GM23338 (cell line): ENCODE measurements around the gene PLPP4. TPM values are rescaled to one million over a fixed set of nuclear protein-coding genes. Genes with fewer than 3 reads are reported as not detected.

Experiments
- ATAC-seq: fragments of 200-7000 bp; cut with Tn5 transposase; 3 replicates; pipeline ENCODE4 v1.9.1; 2020
- DNase-seq: peaks from one replicate; pipeline ENCODE4 v3.0.0-alpha.2; 2015; ENCODE audit warnings: low spot score
- H2AFZ ChIP-seq: fragments of 200-600 bp; sonication (generic); 2 replicates; pipeline ENCODE4 v1.8.0; 2016; ENCODE audit warnings: antibody characterized with exemption, mild to moderate bottlenecking, moderate library complexity
- H3F3A ChIP-seq: fragments of 200-600 bp; sonication (generic); replicated peaks from 2 replicates; pipeline ENCODE4 v1.8.0; 2017; ENCODE audit warnings: antibody characterized with exemption, mixed run types, low read depth
- H3K27ac ChIP-seq: fragments of 200-600 bp; sonication (generic); 2 replicates; pipeline ENCODE4 v1.6.1; 2016; ENCODE audit warnings: low read depth
- H3K27me3 ChIP-seq: fragments of 200-600 bp; sonication (generic); 2 replicates; pipeline ENCODE4 v1.8.0; 2016; ENCODE audit warnings: mild to moderate bottlenecking, mixed run types, moderate library complexity; ENCODE audit not compliant: insufficient read depth
- H3K36me3 ChIP-seq: fragments of 200-600 bp; sonication (generic); 2 replicates; pipeline ENCODE4 v1.8.0; 2016; ENCODE audit warnings: mild to moderate bottlenecking; ENCODE audit not compliant: insufficient read depth
- H3K4me1 ChIP-seq: fragments of 200-600 bp; sonication (generic); 2 replicates; pipeline ENCODE4 v1.8.0; 2016; ENCODE audit warnings: mild to moderate bottlenecking, moderate library complexity; ENCODE audit not compliant: insufficient read depth
- H3K4me2 ChIP-seq: fragments of 200-600 bp; sonication (generic); 2 replicates; pipeline ENCODE4 v1.7.1; 2017; ENCODE audit warnings: mixed run types
- H3K4me3 ChIP-seq: fragments of 200-600 bp; sonication (generic); 2 replicates; pipeline ENCODE4 v1.6.1; 2016; ENCODE audit warnings: mixed run types
- H3K79me2 ChIP-seq: fragments of 200-600 bp; sonication (generic); replicated peaks from 2 replicates; pipeline ENCODE4 v1.8.0; 2017; ENCODE audit warnings: mild to moderate bottlenecking; ENCODE audit not compliant: insufficient read depth
- H3K9me2 ChIP-seq: fragments of 200-600 bp; sonication (generic); 2 replicates; pipeline ENCODE4 v1.8.0; 2017; ENCODE audit not compliant: insufficient read depth
- H4K20me1 ChIP-seq: fragments of 200-600 bp; sonication (generic); replicated peaks from 2 replicates; pipeline ENCODE4 v1.8.0; 2017; ENCODE audit warnings: mild to moderate bottlenecking; ENCODE audit not compliant: insufficient read depth
- H3K27ac Mint-ChIP-seq: 2 replicates; pipeline ENCODE4 v1.8.0; 2020; ENCODE audit warnings: inconsistent platforms, mild to moderate bottlenecking, moderate library complexity, mixed read lengths
- H3K27me3 Mint-ChIP-seq: 3 replicates; pipeline ENCODE4 v1.8.0; 2022; ENCODE audit warnings: low read depth, mild to moderate bottlenecking, moderate library complexity, mixed read lengths, inconsistent platforms; ENCODE audit not compliant: insufficient read depth, poor library complexity
- H3K36me3 Mint-ChIP-seq: 3 replicates; pipeline ENCODE4 v1.8.0; 2021; ENCODE audit warnings: low read depth, mild to moderate bottlenecking, inconsistent platforms, moderate library complexity, mixed read lengths
- H3K4me1 Mint-ChIP-seq: 3 replicates; pipeline ENCODE4 v1.8.0; 2020; ENCODE audit warnings: mild to moderate bottlenecking, inconsistent platforms, mixed read lengths
- H3K4me3 Mint-ChIP-seq: 3 replicates; pipeline ENCODE4 v1.8.0; 2021; ENCODE audit warnings: moderate library complexity, mild to moderate bottlenecking, inconsistent platforms, mixed read lengths
- H3K9me3 Mint-ChIP-seq: 3 replicates; pipeline ENCODE4 v1.8.0; 2020; ENCODE audit warnings: moderate library complexity, mild to moderate bottlenecking, inconsistent platforms, mixed read lengths
- CTCF ChIP-seq, 2 experiments: fragments of 200-600 bp in 1 of 2; sonication (generic) in 1 of 2; conservative IDR thresholded peaks; 2 replicates each; pipeline versions ENCODE4 v1.5.1 to v1.6.1; 2016 to 2017; ENCODE audit warnings: antibody characterized with exemption in 2 of 2, low read depth in 2 of 2, mild to moderate bottlenecking in 2 of 2, moderate library complexity in 1 of 2
- EZH2 ChIP-seq: fragments of 200-600 bp; sonication (generic); IDR thresholded peaks from one replicate; pipeline ENCODE4 v1.8.0; 2017; ENCODE audit warnings: antibody characterized with exemption, mild to moderate bottlenecking, low read depth; ENCODE audit not compliant: unreplicated experiment
- EZH2phosphoT487 ChIP-seq: fragments of 200-600 bp; sonication (generic); IDR thresholded peaks from one replicate; pipeline ENCODE4 v1.8.1; 2018; ENCODE audit warnings: antibody characterized with exemption; ENCODE audit not compliant: unreplicated experiment
- POLR2AphosphoS5 ChIP-seq: IDR thresholded peaks from 2 replicates; pipeline ENCODE4 v1.6.1; 2016; ENCODE audit warnings: antibody characterized with exemption, low read depth
- REST ChIP-seq: IDR thresholded peaks from one replicate; pipeline ENCODE4 v1.6.1; 2018; ENCODE audit warnings: antibody characterized with exemption; ENCODE audit not compliant: unreplicated experiment
- ZNF331 ChIP-seq: fragments of 250-450 bp; sonication (Bioruptor Pico); IDR thresholded peaks from 2 replicates; pipeline ENCODE4 v1.5.0; 2020; ENCODE audit warnings: low read depth, mild to moderate bottlenecking, moderate library complexity
- polyA plus RNA-seq: library from polyadenylated mRNA; unstranded; fragments of >200 nt; fragmentation: Nextera tagmentation; extraction: Ambion mirVana; gene quantifications from 2 replicates; pipeline ENCODE4 v1.2.1, GENCODE V29; 2016
- total RNA-seq: library from RNA; depleted of rRNA; stranded (reverse); fragments of >200 nt; shearing (Covaris generic); gene quantifications from 2 replicates; pipeline ENCODE4 v1.2.3, GENCODE V29; 2014
- TF ChIP-seq, protein P1 (sequence below): IDR thresholded peaks from 2 replicates; pipeline ENCODE4 v1.6.1; 2016; ENCODE audit warnings: antibody characterized with exemption
- TF ChIP-seq, protein P2 (sequence below): fragments of 250-450 bp; sonication (Bioruptor Pico); IDR thresholded peaks from 2 replicates; pipeline ENCODE4 v1.5.0; 2020; ENCODE audit warnings: mild to moderate bottlenecking, moderate library complexity

Gene PLPP4
- total and polyA plus RNA-seq, 2 experiments from 2014 or later = 0.24 to 0.31 TPM

DNA sequence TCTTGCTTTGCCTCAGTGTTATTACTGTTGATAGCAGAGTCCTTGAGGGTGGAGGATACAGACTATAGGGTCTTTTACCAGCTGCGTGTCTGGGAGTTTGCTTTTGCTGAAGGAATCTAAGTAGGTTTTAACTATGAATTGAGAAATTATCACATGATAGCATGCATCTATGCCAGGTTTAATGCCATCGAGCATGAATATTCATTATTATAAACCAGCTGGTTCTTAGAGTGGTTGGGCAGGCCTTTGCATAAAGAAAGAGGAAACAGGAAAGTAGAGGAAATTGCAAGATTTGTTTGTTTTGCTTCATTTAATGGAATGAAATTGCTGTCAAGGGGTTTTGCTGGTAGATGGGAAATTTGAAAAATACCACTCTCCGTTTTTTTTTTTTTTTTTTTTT, 70.7 kb downstream of the PLPP4 start (continued):
- TF ChIP-seq, protein P1, sequence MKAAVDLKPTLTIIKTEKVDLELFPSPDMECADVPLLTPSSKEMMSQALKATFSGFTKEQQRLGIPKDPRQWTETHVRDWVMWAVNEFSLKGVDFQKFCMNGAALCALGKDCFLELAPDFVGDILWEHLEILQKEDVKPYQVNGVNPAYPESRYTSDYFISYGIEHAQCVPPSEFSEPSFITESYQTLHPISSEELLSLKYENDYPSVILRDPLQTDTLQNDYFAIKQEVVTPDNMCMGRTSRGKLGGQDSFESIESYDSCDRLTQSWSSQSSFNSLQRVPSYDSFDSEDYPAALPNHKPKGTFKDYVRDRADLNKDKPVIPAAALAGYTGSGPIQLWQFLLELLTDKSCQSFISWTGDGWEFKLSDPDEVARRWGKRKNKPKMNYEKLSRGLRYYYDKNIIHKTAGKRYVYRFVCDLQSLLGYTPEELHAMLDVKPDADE = no peak
- TF ChIP-seq CTCF (conservative IDR thresholded peaks at IDR 0.05; ENCODE audit: low read depth in 2 of 2) (no peak), ZNF331 (no peak)

- Histone ChIP-seq H3K36me3 (no peaks in the 10 kb centered on the region), H4K20me1 (no peaks in the 10 kb centered on the region), H3K9me2 (no peaks in the 10 kb centered on the region), H3F3A (no peaks in the 10 kb centered on the region), H3K4me1 (no peaks in the 10 kb centered on the region; the same call in 1 of the 2 replicates), H3K4me3 (no peak overlapping the region), H3K27me3 (no peaks in the 10 kb centered on the region), H3K27ac (no peak overlapping the region), H3K79me2 (no peaks in the 10 kb centered on the region), H3K4me2 (no peak overlapping the region), H2AFZ (no peak overlapping the region)
- Mint-ChIP-seq H3K27me3 (no peaks in the 10 kb centered on the region), H3K27ac (no peak overlapping the region), H3K36me3 (no peaks in the 10 kb centered on the region), H3K4me1 (peaks cover 2% of the 10 kb centered on the region; the same call in 1 of the 3 replicates), H3K9me3 (no peaks in the 10 kb centered on the region), H3K4me3 (no peak overlapping the region)
- DNase-seq (no peak), ATAC-seq (no peak)
- TF ChIP-seq EZH2phosphoT487 = no peak
- TF ChIP-seq, protein P1 = no peak
- no peak for TF ChIP-seq CTCF (conservative IDR thresholded peaks at IDR 0.05; ENCODE audit: low read depth in 2 of 2)
- TF ChIP-seq, protein P2, sequence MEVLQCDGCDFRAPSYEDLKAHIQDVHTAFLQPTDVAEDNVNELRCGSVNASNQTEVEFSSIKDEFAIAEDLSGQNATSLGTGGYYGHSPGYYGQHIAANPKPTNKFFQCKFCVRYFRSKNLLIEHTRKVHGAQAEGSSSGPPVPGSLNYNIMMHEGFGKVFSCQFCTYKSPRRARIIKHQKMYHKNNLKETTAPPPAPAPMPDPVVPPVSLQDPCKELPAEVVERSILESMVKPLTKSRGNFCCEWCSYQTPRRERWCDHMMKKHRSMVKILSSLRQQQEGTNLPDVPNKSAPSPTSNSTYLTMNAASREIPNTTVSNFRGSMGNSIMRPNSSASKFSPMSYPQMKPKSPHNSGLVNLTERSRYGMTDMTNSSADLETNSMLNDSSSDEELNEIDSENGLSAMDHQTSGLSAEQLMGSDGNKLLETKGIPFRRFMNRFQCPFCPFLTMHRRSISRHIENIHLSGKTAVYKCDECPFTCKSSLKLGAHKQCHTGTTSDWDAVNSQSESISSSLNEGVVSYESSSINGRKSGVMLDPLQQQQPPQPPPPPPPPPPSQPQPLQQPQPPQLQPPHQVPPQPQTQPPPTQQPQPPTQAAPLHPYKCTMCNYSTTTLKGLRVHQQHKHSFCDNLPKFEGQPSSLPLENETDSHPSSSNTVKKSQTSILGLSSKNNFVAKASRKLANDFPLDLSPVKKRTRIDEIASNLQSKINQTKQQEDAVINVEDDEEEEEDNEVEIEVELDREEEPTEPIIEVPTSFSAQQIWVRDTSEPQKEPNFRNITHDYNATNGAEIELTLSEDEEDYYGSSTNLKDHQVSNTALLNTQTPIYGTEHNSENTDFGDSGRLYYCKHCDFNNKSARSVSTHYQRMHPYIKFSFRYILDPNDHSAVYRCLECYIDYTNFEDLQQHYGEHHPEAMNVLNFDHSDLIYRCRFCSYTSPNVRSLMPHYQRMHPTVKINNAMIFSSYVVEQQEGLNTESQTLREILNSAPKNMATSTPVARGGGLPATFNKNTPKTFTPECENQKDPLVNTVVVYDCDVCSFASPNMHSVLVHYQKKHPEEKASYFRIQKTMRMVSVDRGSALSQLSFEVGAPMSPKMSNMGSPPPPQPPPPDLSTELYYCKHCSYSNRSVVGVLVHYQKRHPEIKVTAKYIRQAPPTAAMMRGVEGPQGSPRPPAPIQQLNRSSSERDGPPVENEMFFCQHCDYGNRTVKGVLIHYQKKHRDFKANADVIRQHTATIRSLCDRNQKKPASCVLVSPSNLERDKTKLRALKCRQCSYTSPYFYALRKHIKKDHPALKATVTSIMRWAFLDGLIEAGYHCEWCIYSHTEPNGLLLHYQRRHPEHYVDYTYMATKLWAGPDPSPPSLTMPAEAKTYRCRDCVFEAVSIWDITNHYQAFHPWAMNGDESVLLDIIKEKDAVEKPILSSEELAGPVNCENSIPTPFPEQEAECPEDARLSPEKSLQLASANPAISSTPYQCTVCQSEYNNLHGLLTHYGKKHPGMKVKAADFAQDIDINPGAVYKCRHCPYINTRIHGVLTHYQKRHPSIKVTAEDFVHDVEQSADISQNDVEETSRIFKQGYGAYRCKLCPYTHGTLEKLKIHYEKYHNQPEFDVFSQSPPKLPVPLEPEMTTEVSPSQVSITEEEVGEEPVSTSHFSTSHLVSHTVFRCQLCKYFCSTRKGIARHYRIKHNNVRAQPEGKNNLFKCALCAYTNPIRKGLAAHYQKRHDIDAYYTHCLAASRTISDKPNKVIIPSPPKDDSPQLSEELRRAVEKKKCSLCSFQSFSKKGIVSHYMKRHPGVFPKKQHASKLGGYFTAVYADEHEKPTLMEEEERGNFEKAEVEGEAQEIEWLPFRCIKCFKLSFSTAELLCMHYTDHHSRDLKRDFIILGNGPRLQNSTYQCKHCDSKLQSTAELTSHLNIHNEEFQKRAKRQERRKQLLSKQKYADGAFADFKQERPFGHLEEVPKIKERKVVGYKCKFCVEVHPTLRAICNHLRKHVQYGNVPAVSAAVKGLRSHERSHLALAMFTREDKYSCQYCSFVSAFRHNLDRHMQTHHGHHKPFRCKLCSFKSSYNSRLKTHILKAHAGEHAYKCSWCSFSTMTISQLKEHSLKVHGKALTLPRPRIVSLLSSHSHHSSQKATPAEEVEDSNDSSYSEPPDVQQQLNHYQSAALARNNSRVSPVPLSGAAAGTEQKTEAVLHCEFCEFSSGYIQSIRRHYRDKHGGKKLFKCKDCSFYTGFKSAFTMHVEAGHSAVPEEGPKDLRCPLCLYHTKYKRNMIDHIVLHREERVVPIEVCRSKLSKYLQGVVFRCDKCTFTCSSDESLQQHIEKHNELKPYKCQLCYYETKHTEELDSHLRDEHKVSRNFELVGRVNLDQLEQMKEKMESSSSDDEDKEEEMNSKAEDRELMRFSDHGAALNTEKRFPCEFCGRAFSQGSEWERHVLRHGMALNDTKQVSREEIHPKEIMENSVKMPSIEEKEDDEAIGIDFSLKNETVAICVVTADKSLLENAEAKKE = no peak
- no peak for TF ChIP-seq EZH2
- no peak for TF ChIP-seq POLR2AphosphoS5
- TF ChIP-seq REST = no peak
Observed at GRCh38 chr10:120530699-120531098, 73.7 kb downstream of the PLPP4 start.
